ENCODE data around the gene PITPNM1. TPM values are rescaled to one million over a fixed set of nuclear protein-coding genes. Genes with fewer than 3 reads are reported as not detected.
"Not testable (repeated sequence)": the region's sequence is repeated elsewhere in the genome, so short reads cannot be mapped to it uniquely, and the experiment has no call there.

The PITPNM1 gene
- polyA plus RNA-seq, 1 experiment = 14.4 TPM

GRCh38 chr11:67520856-67521824 lies 16.0 kb upstream of the PITPNM1 start:
- ChIA-PET POLR2A (no interaction called here), CTCF (no interaction called here)

DNA sequence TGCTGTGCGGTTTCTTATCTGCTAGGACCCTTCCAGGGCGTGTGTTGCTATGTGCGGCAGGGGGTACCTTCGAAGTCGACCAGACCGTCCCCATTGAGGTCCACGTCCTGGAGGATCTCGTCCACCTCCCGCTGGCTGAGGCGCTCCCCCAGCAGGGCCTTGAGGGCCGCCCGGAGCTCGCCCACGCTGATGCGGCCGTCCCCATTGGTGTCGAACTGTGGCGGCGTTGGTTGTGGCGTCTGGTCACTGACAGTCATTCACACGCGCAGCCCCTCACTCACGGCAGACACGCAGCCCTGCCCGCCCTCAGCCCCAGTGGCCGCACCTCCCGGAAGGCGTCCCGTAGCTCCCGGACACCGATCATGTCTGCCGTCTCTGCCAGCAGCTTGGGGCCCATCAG lies 14.6 kb upstream of the PITPNM1 start:
- TF ChIP-seq, protein P1, sequence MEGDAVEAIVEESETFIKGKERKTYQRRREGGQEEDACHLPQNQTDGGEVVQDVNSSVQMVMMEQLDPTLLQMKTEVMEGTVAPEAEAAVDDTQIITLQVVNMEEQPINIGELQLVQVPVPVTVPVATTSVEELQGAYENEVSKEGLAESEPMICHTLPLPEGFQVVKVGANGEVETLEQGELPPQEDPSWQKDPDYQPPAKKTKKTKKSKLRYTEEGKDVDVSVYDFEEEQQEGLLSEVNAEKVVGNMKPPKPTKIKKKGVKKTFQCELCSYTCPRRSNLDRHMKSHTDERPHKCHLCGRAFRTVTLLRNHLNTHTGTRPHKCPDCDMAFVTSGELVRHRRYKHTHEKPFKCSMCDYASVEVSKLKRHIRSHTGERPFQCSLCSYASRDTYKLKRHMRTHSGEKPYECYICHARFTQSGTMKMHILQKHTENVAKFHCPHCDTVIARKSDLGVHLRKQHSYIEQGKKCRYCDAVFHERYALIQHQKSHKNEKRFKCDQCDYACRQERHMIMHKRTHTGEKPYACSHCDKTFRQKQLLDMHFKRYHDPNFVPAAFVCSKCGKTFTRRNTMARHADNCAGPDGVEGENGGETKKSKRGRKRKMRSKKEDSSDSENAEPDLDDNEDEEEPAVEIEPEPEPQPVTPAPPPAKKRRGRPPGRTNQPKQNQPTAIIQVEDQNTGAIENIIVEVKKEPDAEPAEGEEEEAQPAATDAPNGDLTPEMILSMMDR (IDR thresholded peaks at IDR 0.05; ENCODE audit: insufficient read depth, low read depth, low read length) = no peak
- POLR2A ChIA-PET = no interaction called here
- CTCF ChIA-PET = no interaction called here

More at GRCh38 chr11:67520856-67521824, 16.0 kb upstream of the PITPNM1 start:
- no peak overlapping the region for H3K4me3 ChIP-seq (ENCODE audit: low read depth, low read length)
- TF ChIP-seq, protein P1 (IDR thresholded peaks at IDR 0.05; ENCODE audit: insufficient read depth, low read depth, low read length) = no peak
- H3K27me3 ChIP-seq (ENCODE audit: control insufficient read depth, insufficient read depth, low read length) = 0 out of 2 replicates have a peak, but pooled peaks cover 1% of the 10 kb centered on the region
- no peak for DNase-seq (ENCODE audit: low read depth)
- no peaks in the 10 kb centered on the region for H3K36me3 ChIP-seq (ENCODE audit: control insufficient read depth, insufficient read depth, low read length)

DNA sequence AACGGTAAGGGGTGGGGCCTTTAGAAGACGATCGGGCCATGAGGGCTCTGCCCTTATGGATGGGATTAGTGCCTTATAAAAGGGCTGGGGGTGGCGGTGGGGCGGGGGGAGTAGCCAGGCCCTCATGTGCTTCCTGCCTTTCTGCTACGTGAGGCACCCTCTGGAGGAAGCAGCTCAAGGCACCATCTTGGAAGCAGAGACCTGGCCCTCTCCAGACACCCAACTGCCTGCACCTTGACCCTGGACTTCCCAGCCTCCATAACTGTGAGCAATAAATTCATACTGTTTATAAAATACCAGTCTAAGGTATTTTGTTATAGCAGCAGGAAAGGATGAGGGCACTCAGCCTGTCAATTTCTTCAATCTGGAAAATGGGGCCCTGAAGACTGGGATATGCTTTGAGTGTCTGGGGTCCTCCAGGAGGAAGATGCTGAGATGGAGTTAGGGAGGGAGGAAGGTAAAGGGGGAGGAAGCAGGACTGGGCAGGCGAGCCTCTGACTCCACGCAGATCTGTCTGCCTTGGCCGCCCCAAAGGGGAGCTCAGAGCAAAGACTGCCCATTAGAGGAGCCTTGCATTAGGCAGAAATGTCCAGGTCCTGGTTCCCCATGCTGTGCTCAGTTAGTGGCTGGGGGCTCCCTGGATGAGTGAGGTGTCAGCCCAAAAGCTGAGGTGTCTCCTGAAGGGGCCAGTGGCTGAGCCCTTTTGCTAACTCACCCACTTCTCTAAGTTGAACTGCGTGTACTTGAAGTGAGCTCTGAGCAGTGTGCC lies 12.8 kb upstream of the PITPNM1 start:
- CTCF ChIA-PET = no interaction called here
- Histone ChIP-seq H3K36me3 (ENCODE audit: control insufficient read depth, insufficient read depth, low read length) (no peaks in the 10 kb centered on the region), H3K27me3 (ENCODE audit: control insufficient read depth, insufficient read depth, low read length) (0 out of 2 replicates have a peak, but pooled peaks cover 1% of the 10 kb centered on the region), H3K4me3 (ENCODE audit: low read depth, low read length) (no peak overlapping the region)
- TF ChIP-seq, protein P1 (IDR thresholded peaks at IDR 0.05; ENCODE audit: insufficient read depth, low read depth, low read length) = no peak
- DNase-seq (ENCODE audit: low read depth) = no peak
- POLR2A ChIA-PET = no interaction called here

More for the DNA sequence above, 14.6 kb upstream of the PITPNM1 start:
- DNase-seq (ENCODE audit: low read depth) = no peak
- H3K4me3 ChIP-seq (ENCODE audit: low read depth, low read length) = no peak overlapping the region
- H3K27me3 ChIP-seq (ENCODE audit: control insufficient read depth, insufficient read depth, low read length) = 0 out of 2 replicates have a peak, but pooled peaks cover 1% of the 10 kb centered on the region
- no peaks in the 10 kb centered on the region for H3K36me3 ChIP-seq (ENCODE audit: control insufficient read depth, insufficient read depth, low read length)

DNA sequence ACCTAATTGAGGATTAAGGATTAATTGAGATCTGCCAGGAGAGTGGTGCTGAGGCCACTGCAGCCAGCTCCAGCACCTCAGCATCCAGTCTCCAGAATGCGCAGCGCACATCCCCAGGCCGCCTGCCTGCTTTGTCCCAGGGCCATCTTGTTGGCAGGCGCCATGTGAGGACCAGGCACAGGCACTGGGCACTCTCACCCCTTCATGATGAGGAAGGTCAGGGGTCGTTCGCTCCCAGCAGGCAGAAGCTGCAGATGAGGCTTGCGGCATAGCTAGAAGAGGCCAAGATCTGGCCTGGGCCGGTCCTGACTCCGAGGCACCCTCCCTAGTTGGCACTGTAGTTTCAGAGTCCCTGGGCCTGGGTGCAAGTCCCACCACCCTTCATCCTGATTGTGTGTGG lies 11.6 kb upstream of the PITPNM1 start:
- ChIA-PET CTCF (no interaction called here), POLR2A (no interaction called here)
- 0 out of 2 replicates have a peak, but pooled peaks cover 3% of the 10 kb centered on the region for H3K27me3 ChIP-seq (ENCODE audit: control insufficient read depth, insufficient read depth, low read length)
- TF ChIP-seq, protein P1 (IDR thresholded peaks at IDR 0.05; ENCODE audit: insufficient read depth, low read depth, low read length) = no peak
- H3K36me3 ChIP-seq (ENCODE audit: control insufficient read depth, insufficient read depth, low read length) = no peaks in the 10 kb centered on the region
- no peak overlapping the region for H3K4me3 ChIP-seq (ENCODE audit: low read depth, low read length)
- no peak for DNase-seq (ENCODE audit: low read depth)

GRCh38 chr11:67514116-67514515 lies 9.0 kb upstream of the PITPNM1 start:
- POLR2A ChIA-PET = no interaction called here
- CTCF ChIA-PET = interaction anchor here (1.1 to 1.8 kb wide), 2 partner anchors 12 to 113 kb away, joined by 3 to 4 read pairs; partner anchors contain the start of gene PPP1CA
- TF ChIP-seq, protein P1 (IDR thresholded peaks at IDR 0.05; ENCODE audit: insufficient read depth, low read depth, low read length) = no peak

GRCh38 chr11:67511558-67511957 lies 6.4 kb upstream of the PITPNM1 start:
- H3K36me3 ChIP-seq (ENCODE audit: control insufficient read depth, insufficient read depth, low read length); CTCF ChIA-PET; DNase-seq (ENCODE audit: low read depth); POLR2A ChIA-PET; H3K4me3 ChIP-seq (ENCODE audit: low read depth, low read length); H3K27me3 ChIP-seq (ENCODE audit: control insufficient read depth, insufficient read depth, low read length): not testable (repeated sequence)

More at GRCh38 chr11:67514116-67514515, 9.0 kb upstream of the PITPNM1 start:
- DNase-seq (ENCODE audit: low read depth) = no peak
- peaks cover 3% of the 10 kb centered on the region; the same call in 1 of the 2 replicates for H3K27me3 ChIP-seq (ENCODE audit: control insufficient read depth, insufficient read depth, low read length)
- H3K36me3 ChIP-seq (ENCODE audit: control insufficient read depth, insufficient read depth, low read length) = no peaks in the 10 kb centered on the region
- no peak overlapping the region for H3K4me3 ChIP-seq (ENCODE audit: low read depth, low read length)

All from BJ (cell line).